A673 (cell line): ENCODE data around the gene SEMA3E.

Source experiments
- EZH2 ChIP-seq: fragments of 200-600 bp; sonication (generic); IDR thresholded peaks from 2 replicates; pipeline ENCODE4 v1.6.1; 2017; ENCODE audit warnings: borderline replicate concordance, low read depth, mild to moderate bottlenecking, mixed read lengths, antibody characterized with exemption, low read length; ENCODE audit not compliant: poor library complexity, severe bottlenecking
- TF ChIP-seq, protein P1 (sequence below): fragments of 300-800, 200-600 bp; sonication (generic); conservative IDR thresholded peaks from 2 replicates; pipeline ENCODE4 v1.5.1; 2017; ENCODE audit warnings: low read depth, mild to moderate bottlenecking, antibody characterized with exemption, low read length, moderate library complexity, mixed read lengths

DNA sequence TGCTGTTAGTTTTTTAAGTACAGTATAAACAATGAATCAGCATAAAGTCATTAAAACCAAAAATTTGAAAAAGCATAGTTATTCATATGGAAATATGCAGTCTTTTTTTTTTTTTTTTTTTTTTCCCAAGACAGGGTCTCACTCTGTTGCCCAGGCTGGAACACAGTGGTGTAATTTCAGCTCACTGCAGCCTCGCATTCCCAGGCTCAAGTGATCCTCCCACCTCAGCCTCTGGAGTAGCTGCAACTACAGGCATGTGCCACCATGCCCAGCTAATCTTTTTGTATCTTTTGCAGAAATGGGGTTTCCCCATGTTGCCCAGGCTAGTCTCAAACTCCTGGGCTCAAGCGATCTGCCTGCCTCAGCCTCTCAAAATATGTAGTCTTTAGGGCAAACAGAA, 182.0 kb downstream of the SEMA3E start:
- TF ChIP-seq, protein P1, sequence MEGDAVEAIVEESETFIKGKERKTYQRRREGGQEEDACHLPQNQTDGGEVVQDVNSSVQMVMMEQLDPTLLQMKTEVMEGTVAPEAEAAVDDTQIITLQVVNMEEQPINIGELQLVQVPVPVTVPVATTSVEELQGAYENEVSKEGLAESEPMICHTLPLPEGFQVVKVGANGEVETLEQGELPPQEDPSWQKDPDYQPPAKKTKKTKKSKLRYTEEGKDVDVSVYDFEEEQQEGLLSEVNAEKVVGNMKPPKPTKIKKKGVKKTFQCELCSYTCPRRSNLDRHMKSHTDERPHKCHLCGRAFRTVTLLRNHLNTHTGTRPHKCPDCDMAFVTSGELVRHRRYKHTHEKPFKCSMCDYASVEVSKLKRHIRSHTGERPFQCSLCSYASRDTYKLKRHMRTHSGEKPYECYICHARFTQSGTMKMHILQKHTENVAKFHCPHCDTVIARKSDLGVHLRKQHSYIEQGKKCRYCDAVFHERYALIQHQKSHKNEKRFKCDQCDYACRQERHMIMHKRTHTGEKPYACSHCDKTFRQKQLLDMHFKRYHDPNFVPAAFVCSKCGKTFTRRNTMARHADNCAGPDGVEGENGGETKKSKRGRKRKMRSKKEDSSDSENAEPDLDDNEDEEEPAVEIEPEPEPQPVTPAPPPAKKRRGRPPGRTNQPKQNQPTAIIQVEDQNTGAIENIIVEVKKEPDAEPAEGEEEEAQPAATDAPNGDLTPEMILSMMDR, result no peak
- no peak for TF ChIP-seq EZH2
